Pancreas (tissue), 10 donors: ENCODE results near the gene ZNF628. TPM values are rescaled to one million over a fixed set of nuclear protein-coding genes. Genes with fewer than 3 reads are reported as not detected.
A peak's percentile ranks its signal among the peaks of the same experiment; 100 is the strongest.

Experiments
- ATAC-seq, 4 donors: fragments of 200-7000 bp; cut with Tn5 transposase; one replicate each; pipeline versions ENCODE4 v1.8.0 to v1.9.1; 2020; ENCODE audit warnings: mild to moderate bottlenecking in 4 of 4, moderate library complexity in 4 of 4
- DNase-seq, 6 donors: peaks; one replicate each; pipeline ENCODE4 v3.0.0-alpha.2; 2020
- FAIRE-seq: peaks from 2 replicates; lab custom pipeline; 2012; peaks lifted over from hg19 to GRCh38; lab: Jason Lieb, UNC
- H3K27ac ChIP-seq, 4 donors: fragments of 200-600 bp; sonication (generic); 1 replicate in 3 of 4; 2 replicates in 1 of 4; pipeline versions ENCODE4 v1.5.0 to v1.8.0; 2020
- H3K27me3 ChIP-seq, 4 donors: fragments of 200-600 bp; one replicate each; pipeline ENCODE4 v1.8.0; 2021
- H3K36me3 ChIP-seq, 3 donors: fragments of 200-600 bp; sonication (generic) in 1 of 3; one replicate each; pipeline versions ENCODE4 v1.5.0 to v1.8.0; 2020 to 2021
- H3K4me1 ChIP-seq, 3 donors: fragments of 200-600 bp; one replicate each; pipeline ENCODE4 v1.8.0; 2021
- H3K4me3 ChIP-seq, 4 donors: fragments of 200-600 bp; sonication (generic) in 2 of 4; one replicate each; pipeline versions ENCODE4 v1.5.0 to v1.8.0; 2020 to 2021
- H3K9me3 ChIP-seq, 4 donors: fragments of 200-600 bp; one replicate each; pipeline ENCODE4 v1.8.0; 2021
- WGBS, 2 donors: extraction: QIAGEN DNeasy Blood & Tissue Kit; methylation state at CpG; one replicate each; pipeline ENCODE4 v1.1.7; 2013; 5-methylcytosine and 5-hydroxymethylcytosine counted together
- intact Hi-C, 3 donors: fragments of 100-400 bp; cut with DNase I; formaldehyde crosslinking; loops; one replicate each; pipeline versions ENCODE4 v1.11.1 to v1.14.2; 2022
- polyA plus RNA-seq, 2 donors: library from polyadenylated mRNA; stranded (reverse); fragments of 200-250 nt; gene quantifications; one replicate each; pipeline ENCODE4 v1.2.3, GENCODE V29; 2013
- total RNA-seq, 6 donors: library from RNA; stranded (reverse); fragmentation: NEBNext Ultra II Directional in 4 of 6; extraction: Animal tissue kit (Norgen Biotek cat#: 25700) in 4 of 6; gene quantifications; one replicate each; pipeline versions ENCODE4 v1.2.1 to v1.2.4, GENCODE V29; 2021 to 2023
- TF ChIP-seq, protein P1 (sequence below), 4 donors: fragments of 200-600 bp; sonication (generic) in 3 of 4; IDR thresholded peaks; one replicate each; pipeline versions ENCODE4 v1.5.0 to v1.8.0; 2021; ENCODE audit warnings: antibody characterized with exemption in 4 of 4
- donor health status: healthy with polysubstance abuse.
- donor health status: DM: no; HTN: no; CAD: no; lungs with moderate emphysema.
- donor health status: DM: no; HTN: no; CAD: no.
- donor health status: control.
- donor health status: control.
- donor health status: Bipolar disorder and iron deficiency.
- donor health status: DM: yes; HTN: yes; CAD: no.
- donor health status: DM: no; HTN: no; CAD: no.
- donor health status: DM: no; HTN: no; CAD: no.
- donor health status: DM: yes; HTN: yes; CAD: no.

Gene ZNF628
- total and polyA plus RNA-seq, 8 donors, result 2.6 to 7.8 (median 4.1) TPM

DNA sequence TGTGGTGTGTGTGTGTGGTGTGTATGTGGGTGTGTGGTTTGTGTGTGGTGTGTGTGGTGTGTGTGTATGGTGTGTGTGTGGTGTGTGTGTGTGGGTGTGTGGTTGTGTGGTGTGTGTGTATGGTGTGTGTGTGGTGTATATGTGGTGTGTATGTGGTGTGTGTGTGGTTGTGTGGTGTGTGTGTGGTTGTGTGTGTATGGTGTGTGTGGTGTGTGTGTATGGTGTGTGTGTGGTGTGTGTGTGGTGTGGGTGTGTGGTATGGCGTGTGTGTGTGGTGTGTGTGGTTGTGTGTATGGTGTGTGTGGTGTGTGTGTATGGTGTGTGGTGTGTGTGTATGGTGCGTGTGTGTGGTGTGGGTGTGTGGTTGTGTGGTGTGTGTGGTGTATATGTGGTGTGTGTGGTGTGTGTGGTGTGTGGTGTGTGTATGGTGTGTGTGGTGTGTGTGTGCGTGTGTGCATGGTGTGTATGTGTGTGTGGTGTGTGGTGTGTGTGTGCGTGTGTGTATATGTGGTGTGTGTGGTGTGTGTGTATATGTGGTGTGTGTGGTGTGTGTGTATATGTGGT, 42.0 kb upstream of the ZNF628 start:
- WGBS, 2 donors, result 69 to 94% methylated on average over 4 of the region's 4 CpGs
- FAIRE-seq (no peak), ATAC-seq (no peak), DNase-seq (no peak)
- Histone ChIP-seq H3K27me3 (peaks cover 0 to 8% (median 2%) of the 10 kb centered on the region in 4 donors), H3K4me1 (no peaks in the 10 kb centered on the region), H3K36me3 (no peaks in the 10 kb centered on the region), H3K4me3 (no peak overlapping the region), H3K27ac (no peak overlapping the region), H3K9me3 (no peaks in the 10 kb centered on the region)
- TF ChIP-seq, protein P1, sequence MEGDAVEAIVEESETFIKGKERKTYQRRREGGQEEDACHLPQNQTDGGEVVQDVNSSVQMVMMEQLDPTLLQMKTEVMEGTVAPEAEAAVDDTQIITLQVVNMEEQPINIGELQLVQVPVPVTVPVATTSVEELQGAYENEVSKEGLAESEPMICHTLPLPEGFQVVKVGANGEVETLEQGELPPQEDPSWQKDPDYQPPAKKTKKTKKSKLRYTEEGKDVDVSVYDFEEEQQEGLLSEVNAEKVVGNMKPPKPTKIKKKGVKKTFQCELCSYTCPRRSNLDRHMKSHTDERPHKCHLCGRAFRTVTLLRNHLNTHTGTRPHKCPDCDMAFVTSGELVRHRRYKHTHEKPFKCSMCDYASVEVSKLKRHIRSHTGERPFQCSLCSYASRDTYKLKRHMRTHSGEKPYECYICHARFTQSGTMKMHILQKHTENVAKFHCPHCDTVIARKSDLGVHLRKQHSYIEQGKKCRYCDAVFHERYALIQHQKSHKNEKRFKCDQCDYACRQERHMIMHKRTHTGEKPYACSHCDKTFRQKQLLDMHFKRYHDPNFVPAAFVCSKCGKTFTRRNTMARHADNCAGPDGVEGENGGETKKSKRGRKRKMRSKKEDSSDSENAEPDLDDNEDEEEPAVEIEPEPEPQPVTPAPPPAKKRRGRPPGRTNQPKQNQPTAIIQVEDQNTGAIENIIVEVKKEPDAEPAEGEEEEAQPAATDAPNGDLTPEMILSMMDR (IDR thresholded peaks at IDR 0.05), result no peak
- intact Hi-C loops, result no loop called here

DNA sequence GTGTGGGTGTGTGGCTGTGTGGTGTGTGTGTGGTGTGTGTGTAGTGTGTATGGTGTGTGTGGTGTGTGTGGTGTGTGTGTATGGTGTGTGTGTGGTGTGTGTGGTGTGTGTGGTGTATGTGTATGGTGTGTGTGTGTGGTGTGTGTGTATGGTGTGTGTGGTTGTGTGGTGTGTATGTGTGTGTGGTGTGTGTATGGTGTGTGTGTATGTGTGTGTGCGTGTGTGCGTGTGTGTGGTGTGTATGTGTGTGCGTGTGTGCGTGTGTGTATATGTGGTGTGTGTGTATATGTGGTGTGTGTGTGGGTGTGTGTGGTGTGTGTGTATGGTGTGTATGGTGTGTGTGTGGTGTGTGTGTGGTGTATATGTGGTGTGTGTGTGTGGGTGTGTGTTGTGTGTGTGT, 41.4 kb upstream of the ZNF628 start:
- no peak overlapping the region for H3K4me3 ChIP-seq
- no peaks in the 10 kb centered on the region for H3K4me1 ChIP-seq
- no peak overlapping the region for H3K27ac ChIP-seq
- ATAC-seq, result no peak
- FAIRE-seq, result no peak
- H3K36me3 ChIP-seq, result no peaks in the 10 kb centered on the region
- intact Hi-C loops, result no loop called here
- DNase-seq, result no peak
- H3K9me3 ChIP-seq, result no peaks in the 10 kb centered on the region
- H3K27me3 ChIP-seq, result peaks cover 0 to 8% (median 3%) of the 10 kb centered on the region in 4 donors
- TF ChIP-seq, protein P1 (IDR thresholded peaks at IDR 0.05), result no peak
- 76 to 83% methylated on average over 4 of the region's 4 CpGs for WGBS, 2 donors

DNA sequence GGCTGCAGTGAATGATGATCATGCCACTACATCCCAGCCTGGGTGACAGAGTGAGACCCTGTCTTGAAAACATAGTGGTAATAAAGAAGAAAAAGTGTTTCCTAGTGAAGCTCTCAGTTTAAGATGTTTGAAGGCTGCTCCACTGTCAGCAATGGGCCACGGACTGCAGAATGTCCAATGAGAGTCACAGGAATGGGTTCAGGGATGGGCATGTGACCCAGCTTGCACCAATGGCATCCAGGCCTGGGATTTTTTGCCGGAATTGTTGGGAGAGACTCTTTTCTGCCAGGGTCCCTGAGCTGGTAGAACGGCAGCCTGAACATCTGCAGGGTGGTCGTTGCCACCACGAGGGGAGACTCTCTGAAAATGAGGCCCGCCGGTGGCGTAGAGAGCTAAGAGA, 39.6 kb upstream of the ZNF628 start:
- no peak overlapping the region for H3K27ac ChIP-seq
- TF ChIP-seq, protein P1 (IDR thresholded peaks at IDR 0.05), result no peak
- no peak overlapping the region for H3K4me3 ChIP-seq
- intact Hi-C loops, result no loop called here
- H3K4me1 ChIP-seq, result no peaks in the 10 kb centered on the region
- H3K9me3 ChIP-seq, result no peaks in the 10 kb centered on the region
- H3K36me3 ChIP-seq, result no peaks in the 10 kb centered on the region
- H3K27me3 ChIP-seq, result peaks cover 0 to 18% (median 7%) of the 10 kb centered on the region in 4 donors
- FAIRE-seq, result no peak
- ATAC-seq, result no peak
- WGBS, 2 donors, result 34 to 37% methylated on average over 8 of the region's 8 CpGs
- no peak for DNase-seq

DNA sequence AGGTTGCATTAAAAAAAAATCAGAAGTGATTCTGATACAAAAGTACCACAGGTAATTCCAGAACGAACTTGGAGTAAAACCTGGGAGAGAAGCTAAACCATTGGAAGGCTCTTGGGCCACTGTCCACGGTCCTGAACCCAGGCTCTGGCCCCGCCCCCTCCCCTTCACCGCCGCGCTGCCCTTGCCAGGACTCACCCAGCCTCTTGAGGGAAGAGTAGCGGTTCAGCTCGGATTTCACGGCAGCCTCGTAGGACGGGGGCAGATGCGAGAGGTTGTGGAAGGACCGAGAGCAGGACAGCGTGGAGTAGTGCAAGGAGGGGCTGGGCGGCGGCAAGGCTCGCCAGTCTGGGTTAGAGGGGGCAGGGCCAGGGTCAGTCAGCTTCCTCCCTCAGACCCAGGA, 39.0 kb upstream of the ZNF628 start:
- DNase-seq, result peak in 5 of 6 donors; percentile 31 to 79 (median 69)
- ATAC-seq, result peak; percentile 78 to 98 (median 87)
- no peak overlapping the region for H3K27ac ChIP-seq
- no peak overlapping the region for H3K4me3 ChIP-seq
- no peaks in the 10 kb centered on the region for H3K9me3 ChIP-seq
- WGBS, 2 donors, result 5 to 6% methylated on average over 17 of the region's 17 CpGs
- FAIRE-seq, result no peak
- H3K36me3 ChIP-seq, result no peaks in the 10 kb centered on the region
- no peaks in the 10 kb centered on the region for H3K4me1 ChIP-seq
- H3K27me3 ChIP-seq, result peaks cover 0 to 17% (median 4%) of the 10 kb centered on the region in 4 donors
- intact Hi-C loops, result no loop called here
- TF ChIP-seq, protein P1 (IDR thresholded peaks at IDR 0.05), result no peak

DNA sequence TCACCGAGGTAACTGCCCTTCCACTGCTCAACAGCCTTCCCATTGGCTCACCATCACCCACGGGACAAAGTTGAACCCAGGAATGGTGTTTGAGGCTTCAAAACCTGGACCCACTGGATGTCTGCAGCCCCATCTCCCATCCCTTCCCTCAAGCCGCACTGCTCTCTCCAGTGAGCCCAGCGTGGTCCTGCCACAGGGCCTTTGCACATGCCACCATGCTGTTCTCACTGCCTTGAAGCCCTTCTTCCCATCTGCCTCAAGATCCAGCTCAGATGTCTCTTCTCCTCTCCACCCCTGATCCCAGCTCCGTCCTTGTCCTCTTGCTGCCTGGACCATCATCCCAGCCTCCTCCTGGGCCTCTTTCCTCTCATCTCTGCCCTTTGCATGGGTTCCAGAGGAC, 37.4 kb upstream of the ZNF628 start:
- H3K27ac ChIP-seq, result no peak overlapping the region
- H3K9me3 ChIP-seq, result no peaks in the 10 kb centered on the region
- FAIRE-seq (no peak), ATAC-seq (no peak), DNase-seq (no peak)
- 60 to 78% methylated on average over 5 of the region's 5 CpGs for WGBS, 2 donors
- TF ChIP-seq, protein P1 (IDR thresholded peaks at IDR 0.05), result no peak
- H3K4me3 ChIP-seq, result no peak overlapping the region
- intact Hi-C loops, result no loop called here
- H3K36me3 ChIP-seq, result no peaks in the 10 kb centered on the region
- peaks cover 0 to 18% (median 3%) of the 10 kb centered on the region in 4 donors for H3K27me3 ChIP-seq
- H3K4me1 ChIP-seq, result no peaks in the 10 kb centered on the region
